Measurements from ENCODE around the gene TMEM26. TPM values are rescaled to one million over a fixed set of nuclear protein-coding genes. Genes with fewer than 3 reads are reported as not detected.
"Not testable (repeated sequence)": the region's sequence is repeated elsewhere in the genome, so short reads cannot be mapped to it uniquely, and the experiment has no call there.

The TMEM26 gene
- total RNA-seq, 1 donor: 6.5 TPM

- Histone ChIP-seq H4K20me1 (ENCODE audit: insufficient read depth, low read length) (no peaks in the 10 kb centered on the region), H3K36me3 (ENCODE audit: insufficient read depth, low read length) (no peaks in the 10 kb centered on the region), H3K4me2 (ENCODE audit: insufficient read depth, low read length) (no peak overlapping the region), H3K4me1 (ENCODE audit: insufficient read depth, low read length) (no peaks in the 10 kb centered on the region), H2AFZ (ENCODE audit: low read length) (no peak overlapping the region), H3K9me3 (ENCODE audit: low read depth, low read length) (no peaks in the 10 kb centered on the region), H3K27me3 (ENCODE audit: insufficient read depth, low read length) (no peaks in the 10 kb centered on the region), H3K4me3 (ENCODE audit: insufficient read depth, low read length) (no peak overlapping the region), H3K27ac (ENCODE audit: low read depth, low read length) (no peak overlapping the region), H3K79me2 (ENCODE audit: insufficient read depth, low read length) (no peaks in the 10 kb centered on the region)
- TF ChIP-seq CTCF (IDR thresholded peaks at IDR 0.05; ENCODE audit: extremely low read depth, low read depth, low read length): no peak
- no peak for DNase-seq (ENCODE audit: insufficient read length, low spot score, missing footprints)
Measured at GRCh38 chr10:61385231-61386001, 67.8 kb downstream of the TMEM26 start.

- not testable (repeated sequence) for H2AFZ ChIP-seq (ENCODE audit: low read length); H3K4me2 ChIP-seq (ENCODE audit: insufficient read depth, low read length); H3K36me3 ChIP-seq (ENCODE audit: insufficient read depth, low read length); H3K27me3 ChIP-seq (ENCODE audit: insufficient read depth, low read length); DNase-seq (ENCODE audit: insufficient read length, low spot score, missing footprints); H4K20me1 ChIP-seq (ENCODE audit: insufficient read depth, low read length); H3K79me2 ChIP-seq (ENCODE audit: insufficient read depth, low read length); H3K4me1 ChIP-seq (ENCODE audit: insufficient read depth, low read length); H3K9me3 ChIP-seq (ENCODE audit: low read depth, low read length); H3K27ac ChIP-seq (ENCODE audit: low read depth, low read length); H3K4me3 ChIP-seq (ENCODE audit: insufficient read depth, low read length)
Measured at GRCh38 chr10:61381153-61381552, 72.0 kb downstream of the TMEM26 start.

GRCh38 chr10:61378865-61379264 is 74.3 kb downstream of the TMEM26 start:
- Histone ChIP-seq H3K4me3 (ENCODE audit: insufficient read depth, low read length) (no peak overlapping the region), H3K36me3 (ENCODE audit: insufficient read depth, low read length) (no peaks in the 10 kb centered on the region), H3K27ac (ENCODE audit: low read depth, low read length) (no peak overlapping the region), H3K27me3 (ENCODE audit: insufficient read depth, low read length) (no peaks in the 10 kb centered on the region), H3K4me2 (ENCODE audit: insufficient read depth, low read length) (no peak overlapping the region), H3K79me2 (ENCODE audit: insufficient read depth, low read length) (no peaks in the 10 kb centered on the region), H3K4me1 (ENCODE audit: insufficient read depth, low read length) (no peaks in the 10 kb centered on the region), H4K20me1 (ENCODE audit: insufficient read depth, low read length) (no peaks in the 10 kb centered on the region), H2AFZ (ENCODE audit: low read length) (no peak overlapping the region), H3K9me3 (ENCODE audit: low read depth, low read length) (no peaks in the 10 kb centered on the region)
- no peak for TF ChIP-seq CTCF (IDR thresholded peaks at IDR 0.05; ENCODE audit: extremely low read depth, low read depth, low read length)
- DNase-seq (ENCODE audit: insufficient read length, low spot score, missing footprints): no peak

GRCh38 chr10:61376908-61377368 is 76.2 kb downstream of the TMEM26 start:
- no peak overlapping the region for H3K27ac ChIP-seq (ENCODE audit: low read depth, low read length)

More at GRCh38 chr10:61376908-61377368, 76.2 kb downstream of the TMEM26 start:
- Histone ChIP-seq H2AFZ (ENCODE audit: low read length) (no peak overlapping the region), H3K9me3 (ENCODE audit: low read depth, low read length) (no peaks in the 10 kb centered on the region), H3K4me2 (ENCODE audit: insufficient read depth, low read length) (no peak overlapping the region), H3K4me3 (ENCODE audit: insufficient read depth, low read length) (no peak overlapping the region), H3K27me3 (ENCODE audit: insufficient read depth, low read length) (no peaks in the 10 kb centered on the region), H3K79me2 (ENCODE audit: insufficient read depth, low read length) (no peaks in the 10 kb centered on the region), H3K4me1 (ENCODE audit: insufficient read depth, low read length) (no peaks in the 10 kb centered on the region), H4K20me1 (ENCODE audit: insufficient read depth, low read length) (no peaks in the 10 kb centered on the region), H3K36me3 (ENCODE audit: insufficient read depth, low read length) (no peaks in the 10 kb centered on the region)
- DNase-seq (ENCODE audit: insufficient read length, low spot score, missing footprints): peak; percentile 43
- TF ChIP-seq CTCF (IDR thresholded peaks at IDR 0.05; ENCODE audit: extremely low read depth, low read depth, low read length): no peak

All from osteoblast (primary cell).